Ishikawa (cell line): ENCODE measurements around the gene CDH13.

Experiments used
- CREB1 ChIP-seq: IDR thresholded peaks from 2 replicates; pipeline ENCODE4 v1.6.1; 2012; ENCODE audit warnings: low read depth
- EGR1 ChIP-seq: IDR thresholded peaks from 2 replicates; pipeline ENCODE4 v1.6.1; 2012
- EP300 ChIP-seq: IDR thresholded peaks from 2 replicates; pipeline ENCODE4 v1.6.1; 2012; ENCODE audit warnings: borderline replicate concordance
- FOXM1 ChIP-seq: IDR thresholded peaks from 2 replicates; pipeline ENCODE4 v1.6.1; 2012; ENCODE audit warnings: low read depth, borderline replicate concordance
- NFIC ChIP-seq: IDR thresholded peaks from 2 replicates; pipeline ENCODE4 v1.6.1; 2012
- RAD21 ChIP-seq: IDR thresholded peaks from 2 replicates; pipeline ENCODE4 v1.6.1; 2012; ENCODE audit warnings: low read depth
- REST ChIP-seq: IDR thresholded peaks from 2 replicates; pipeline ENCODE4 v1.6.1; 2012; ENCODE audit warnings: low read depth, mild to moderate bottlenecking
- TAF1 ChIP-seq: IDR thresholded peaks from 2 replicates; pipeline ENCODE4 v1.6.1; 2012; ENCODE audit warnings: low read depth, mild to moderate bottlenecking
- TCF12 ChIP-seq: IDR thresholded peaks from 2 replicates; pipeline ENCODE4 v1.6.1; 2012; ENCODE audit warnings: low read depth
- YY1 ChIP-seq: IDR thresholded peaks from 2 replicates; pipeline ENCODE4 v1.6.1; 2012; ENCODE audit warnings: low read depth
- ZBTB7A ChIP-seq: IDR thresholded peaks from 2 replicates; pipeline ENCODE4 v1.6.1; 2012; ENCODE audit warnings: low read depth
- TF ChIP-seq, protein P1 (sequence below): IDR thresholded peaks from 2 replicates; pipeline ENCODE4 v1.6.1; 2012

DNA sequence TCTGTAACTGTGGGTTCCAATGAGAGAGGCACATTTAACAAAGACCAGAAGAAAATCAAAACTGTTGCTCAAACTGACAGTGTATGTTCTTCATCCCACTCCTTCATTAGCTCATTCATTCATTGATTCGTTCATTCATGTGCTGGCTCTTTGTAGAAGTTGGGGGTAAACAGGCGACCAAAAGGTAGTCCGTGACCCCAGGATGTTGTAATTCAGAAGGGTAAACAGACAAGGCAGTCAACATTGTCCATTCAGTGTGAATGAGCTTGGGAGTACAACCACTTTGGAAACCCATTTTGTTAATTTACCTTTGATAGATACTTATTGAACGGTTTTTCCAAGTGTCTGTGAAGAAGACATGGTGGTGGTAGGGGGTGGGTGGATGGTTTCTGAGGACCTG, 26.1 kb downstream of the CDH13 start:
- no peak for TF ChIP-seq RAD21
- TF ChIP-seq CREB1: no peak
- TF ChIP-seq FOXM1: no peak
- no peak for TF ChIP-seq EGR1
- no peak for TF ChIP-seq EP300
- TF ChIP-seq ZBTB7A: no peak
- no peak for TF ChIP-seq NFIC
- TF ChIP-seq REST: no peak
- no peak for TF ChIP-seq TCF12
- TF ChIP-seq YY1: no peak
- TF ChIP-seq, protein P1, sequence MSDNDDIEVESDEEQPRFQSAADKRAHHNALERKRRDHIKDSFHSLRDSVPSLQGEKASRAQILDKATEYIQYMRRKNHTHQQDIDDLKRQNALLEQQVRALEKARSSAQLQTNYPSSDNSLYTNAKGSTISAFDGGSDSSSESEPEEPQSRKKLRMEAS: no peak
- no peak for TF ChIP-seq TAF1
